GM12891 (cell line): ENCODE measurements around the gene MFNG.

Source experiments
- POLR2A ChIP-seq: IDR thresholded peaks from 2 replicates; pipeline ENCODE4 v1.6.1; 2011; ENCODE audit warnings: low read depth, low read length, control low read depth
- SPI1 ChIP-seq: IDR thresholded peaks from 2 replicates; pipeline ENCODE4 v1.6.1; 2011; ENCODE audit warnings: low read depth, low read length, control low read depth
- TAF1 ChIP-seq: IDR thresholded peaks from 2 replicates; pipeline ENCODE4 v1.6.1; 2011; ENCODE audit warnings: low read depth, low read length, control low read depth

DNA sequence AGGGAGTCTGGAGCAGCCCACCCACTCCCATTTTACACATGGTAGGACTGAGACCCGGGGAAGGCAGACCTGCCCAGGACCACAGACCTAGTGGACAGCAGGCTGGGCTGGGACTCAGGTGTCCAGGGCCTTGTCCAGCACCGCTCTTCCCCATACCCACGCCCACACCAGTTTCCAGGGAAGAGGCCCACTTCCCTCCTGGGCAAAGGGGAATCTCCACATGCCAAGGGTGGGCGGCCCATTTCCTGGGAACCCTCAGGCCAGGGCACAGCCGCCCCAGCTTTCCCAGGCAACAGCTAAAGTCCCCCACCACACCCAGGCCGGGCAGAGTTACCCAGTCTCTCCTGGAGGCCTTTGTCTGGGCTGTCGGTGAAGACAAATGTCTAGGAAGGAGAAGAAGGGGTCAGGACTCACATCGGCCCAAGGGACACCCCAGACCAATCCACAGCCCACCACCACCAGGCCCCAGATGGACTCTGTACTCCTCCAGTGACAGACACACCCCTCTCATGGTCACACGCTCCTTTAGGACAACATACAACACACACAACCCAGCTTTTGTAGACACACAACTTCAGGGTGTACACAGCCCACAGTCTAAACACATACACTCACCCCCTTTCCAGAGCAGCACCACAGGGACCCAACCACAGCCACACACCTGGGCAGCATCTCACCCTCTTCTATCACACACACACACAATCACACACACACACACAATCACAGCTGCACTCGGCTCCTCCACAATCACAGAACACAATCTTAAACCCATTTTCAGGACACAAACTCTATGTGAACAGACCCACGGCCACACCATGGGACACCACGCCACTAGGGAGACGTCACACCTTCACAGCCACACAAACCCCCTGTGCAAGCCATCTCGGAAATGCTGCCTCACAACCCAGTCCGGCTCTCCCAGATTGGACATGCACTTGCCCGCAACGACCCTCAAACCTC lies 5.5 kb downstream of the MFNG start:
- TF ChIP-seq POLR2A (no peak), TAF1 (no peak), SPI1 (no peak)
